RPMI7951 (cell line): ENCODE measurements around the gene CTNNA2. TPM values are rescaled to one million over a fixed set of nuclear protein-coding genes. Genes with fewer than 3 reads are reported as not detected.

Source experiments
- DNase-seq: peaks from one replicate; pipeline ENCODE4 v3.0.0-alpha.2; 2012; ENCODE audit warnings: low read depth
- total RNA-seq: library from RNA; depleted of rRNA; stranded (reverse); fragments of >200 nt; shearing (Covaris generic); gene quantifications from 2 replicates; pipeline ENCODE4 v1.2.3, GENCODE V29; 2014

CTNNA2 gene
- total RNA-seq, 1 experiment from 2014 or later, result not detected

- DNase-seq, result no peak
These were observed 422.3 kb downstream of the CTNNA2 start for GRCh38 chr2:79935046-79935732.

GRCh38 chr2:79935771-79936657 is 423.2 kb downstream of the CTNNA2 start:
- DNase-seq, result peak; percentile 14

- DNase-seq, result no peak
These were observed 423.9 kb downstream of the CTNNA2 start for GRCh38 chr2:79936715-79937114.

- no peak for DNase-seq
These were observed 425.8 kb downstream of the CTNNA2 start for GRCh38 chr2:79938648-79939047.

GRCh38 chr2:79940364-79940763 is 427.5 kb downstream of the CTNNA2 start:
- no peak for DNase-seq

GRCh38 chr2:79941179-79941578 is 428.3 kb downstream of the CTNNA2 start:
- no peak for DNase-seq

GRCh38 chr2:79944205-79944604 is 431.4 kb downstream of the CTNNA2 start:
- no peak for DNase-seq

GRCh38 chr2:79945653-79946445 is 433.0 kb downstream of the CTNNA2 start:
- no peak for DNase-seq

- no peak for DNase-seq
These were observed 434.9 kb downstream of the CTNNA2 start for GRCh38 chr2:79947751-79948150.

GRCh38 chr2:79950526-79950925 is 437.7 kb downstream of the CTNNA2 start:
- DNase-seq, result no peak

GRCh38 chr2:79952616-79953015 is 439.8 kb downstream of the CTNNA2 start:
- no peak for DNase-seq

- no peak for DNase-seq
These were observed 447.2 kb downstream of the CTNNA2 start for GRCh38 chr2:79960035-79960434.

GRCh38 chr2:79960519-79960918 is 447.7 kb downstream of the CTNNA2 start:
- DNase-seq, result no peak

GRCh38 chr2:79964966-79965365 is 452.1 kb downstream of the CTNNA2 start:
- no peak for DNase-seq

- DNase-seq, result no peak
These were observed 453.5 kb downstream of the CTNNA2 start for GRCh38 chr2:79966369-79966768.

- no peak for DNase-seq
These were observed 454.0 kb downstream of the CTNNA2 start for GRCh38 chr2:79966882-79967281.

- no peak for DNase-seq
These were observed 459.0 kb downstream of the CTNNA2 start for GRCh38 chr2:79971807-79972206.

GRCh38 chr2:79972661-79973060 is 459.8 kb downstream of the CTNNA2 start:
- DNase-seq, result no peak

- DNase-seq, result no peak
These were observed 463.1 kb downstream of the CTNNA2 start for GRCh38 chr2:79975791-79976565.

- DNase-seq, result no peak
These were observed 464.9 kb downstream of the CTNNA2 start for GRCh38 chr2:79977792-79978191.

GRCh38 chr2:79980116-79980515 is 467.3 kb downstream of the CTNNA2 start:
- DNase-seq, result no peak
